Measurements from ENCODE around the gene MEN1.

MEN1 gene

GRCh38 chr11:64844330-64845128 lies 34.2 kb upstream of the MEN1 start, which contains the start of gene CDC42BPG:
Gene CDC42BPG, minus strand, starts transcription at chr11:64844653. Its CDS starts 84 bp downstream, at chr11:64844569.
- Histone ChIP-seq H3K4me3 (ENCODE audit: low read length) (no peak within 1 kb of the TSS), H3K9ac (ENCODE audit: low read length) (no peak within 1 kb of the TSS), H3K4me1 (ENCODE audit: control insufficient read depth, insufficient read depth, low read length) (peaks cover 6% of the 10 kb centered on the region), H3K27me3 (replicated peaks; ENCODE audit: control insufficient read depth, insufficient read depth, low read length) (no peaks in the 10 kb centered on the region), H3K36me3 (ENCODE audit: control insufficient read depth, insufficient read depth, low read length, severe bottlenecking) (no peaks in the 10 kb centered on the region), H3K9me3 (ENCODE audit: control insufficient read depth, low read length) (no peaks in the 10 kb centered on the region)
- peak; percentile 84 for DNase-seq (ENCODE audit: low read depth)

GRCh38 chr11:64843686-64844329 lies 33.5 kb upstream of the MEN1 start:
- Histone ChIP-seq H3K27me3 (replicated peaks; ENCODE audit: control insufficient read depth, insufficient read depth, low read length) (no peaks in the 10 kb centered on the region), H3K9me3 (ENCODE audit: control insufficient read depth, low read length) (no peaks in the 10 kb centered on the region), H3K36me3 (ENCODE audit: control insufficient read depth, insufficient read depth, low read length, severe bottlenecking) (no peaks in the 10 kb centered on the region), H3K4me3 (ENCODE audit: low read length) (no peak overlapping the region), H3K9ac (ENCODE audit: low read length) (no peak overlapping the region), H3K4me1 (ENCODE audit: control insufficient read depth, insufficient read depth, low read length) (no peaks in the 10 kb centered on the region)
- DNase-seq (ENCODE audit: low read depth): no peak

- Histone ChIP-seq H3K36me3 (ENCODE audit: control insufficient read depth, insufficient read depth, low read length, severe bottlenecking) (no peaks in the 10 kb centered on the region), H3K9me3 (ENCODE audit: control insufficient read depth, low read length) (no peaks in the 10 kb centered on the region), H3K4me1 (ENCODE audit: control insufficient read depth, insufficient read depth, low read length) (no peaks in the 10 kb centered on the region), H3K4me3 (ENCODE audit: low read length) (no peak overlapping the region), H3K27me3 (replicated peaks; ENCODE audit: control insufficient read depth, insufficient read depth, low read length) (no peaks in the 10 kb centered on the region), H3K9ac (ENCODE audit: low read length) (no peak overlapping the region)
- no peak for DNase-seq (ENCODE audit: low read depth)
These were observed 32.7 kb upstream of the MEN1 start for GRCh38 chr11:64842851-64843685.

GRCh38 chr11:64842366-64842759 lies 32.0 kb upstream of the MEN1 start:
- no peak for DNase-seq (ENCODE audit: low read depth)
- Histone ChIP-seq H3K27me3 (replicated peaks; ENCODE audit: control insufficient read depth, insufficient read depth, low read length) (no peaks in the 10 kb centered on the region), H3K9ac (ENCODE audit: low read length) (no peak overlapping the region), H3K4me3 (ENCODE audit: low read length) (no peak overlapping the region), H3K4me1 (ENCODE audit: control insufficient read depth, insufficient read depth, low read length) (no peaks in the 10 kb centered on the region), H3K36me3 (ENCODE audit: control insufficient read depth, insufficient read depth, low read length, severe bottlenecking) (no peaks in the 10 kb centered on the region), H3K9me3 (ENCODE audit: control insufficient read depth, low read length) (no peaks in the 10 kb centered on the region)

GRCh38 chr11:64841592-64842365 lies 31.4 kb upstream of the MEN1 start:
- Histone ChIP-seq H3K9ac (ENCODE audit: low read length) (no peak overlapping the region), H3K4me3 (ENCODE audit: low read length) (no peak overlapping the region), H3K36me3 (ENCODE audit: control insufficient read depth, insufficient read depth, low read length, severe bottlenecking) (no peaks in the 10 kb centered on the region), H3K27me3 (replicated peaks; ENCODE audit: control insufficient read depth, insufficient read depth, low read length) (no peaks in the 10 kb centered on the region), H3K9me3 (ENCODE audit: control insufficient read depth, low read length) (no peaks in the 10 kb centered on the region), H3K4me1 (ENCODE audit: control insufficient read depth, insufficient read depth, low read length) (no peaks in the 10 kb centered on the region)
- no peak for DNase-seq (ENCODE audit: low read depth)

- H3K4me3 ChIP-seq (ENCODE audit: low read length): no peak overlapping the region
- H3K4me1 ChIP-seq (ENCODE audit: control insufficient read depth, insufficient read depth, low read length): no peaks in the 10 kb centered on the region
- H3K9me3 ChIP-seq (ENCODE audit: control insufficient read depth, low read length): no peaks in the 10 kb centered on the region
- no peak for DNase-seq (ENCODE audit: low read depth)
- no peak overlapping the region for H3K9ac ChIP-seq (ENCODE audit: low read length)
- no peaks in the 10 kb centered on the region for H3K36me3 ChIP-seq (ENCODE audit: control insufficient read depth, insufficient read depth, low read length, severe bottlenecking)
- H3K27me3 ChIP-seq (replicated peaks; ENCODE audit: control insufficient read depth, insufficient read depth, low read length): no peaks in the 10 kb centered on the region
These were observed 29.8 kb upstream of the MEN1 start for GRCh38 chr11:64839887-64840782.

GRCh38 chr11:64839335-64839734 lies 29.0 kb upstream of the MEN1 start:
- DNase-seq (ENCODE audit: low read depth): no peak
- Histone ChIP-seq H3K27me3 (replicated peaks; ENCODE audit: control insufficient read depth, insufficient read depth, low read length) (no peaks in the 10 kb centered on the region), H3K9me3 (ENCODE audit: control insufficient read depth, low read length) (no peaks in the 10 kb centered on the region), H3K4me3 (ENCODE audit: low read length) (no peak overlapping the region), H3K4me1 (ENCODE audit: control insufficient read depth, insufficient read depth, low read length) (no peaks in the 10 kb centered on the region), H3K9ac (ENCODE audit: low read length) (no peak overlapping the region), H3K36me3 (ENCODE audit: control insufficient read depth, insufficient read depth, low read length, severe bottlenecking) (no peaks in the 10 kb centered on the region)

GRCh38 chr11:64838600-64839334 lies 28.4 kb upstream of the MEN1 start:
- Histone ChIP-seq H3K9ac (ENCODE audit: low read length) (no peak overlapping the region), H3K27me3 (replicated peaks; ENCODE audit: control insufficient read depth, insufficient read depth, low read length) (no peaks in the 10 kb centered on the region), H3K4me3 (ENCODE audit: low read length) (no peak overlapping the region), H3K36me3 (ENCODE audit: control insufficient read depth, insufficient read depth, low read length, severe bottlenecking) (no peaks in the 10 kb centered on the region), H3K4me1 (ENCODE audit: control insufficient read depth, insufficient read depth, low read length) (no peaks in the 10 kb centered on the region), H3K9me3 (ENCODE audit: control insufficient read depth, low read length) (no peaks in the 10 kb centered on the region)
- DNase-seq (ENCODE audit: low read depth): no peak

- H3K4me1 ChIP-seq (ENCODE audit: control insufficient read depth, insufficient read depth, low read length): no peaks in the 10 kb centered on the region
- H3K9ac ChIP-seq (ENCODE audit: low read length): no peak overlapping the region
- no peak for DNase-seq (ENCODE audit: low read depth)
- H3K27me3 ChIP-seq (replicated peaks; ENCODE audit: control insufficient read depth, insufficient read depth, low read length): no peaks in the 10 kb centered on the region
- no peak overlapping the region for H3K4me3 ChIP-seq (ENCODE audit: low read length)
- H3K9me3 ChIP-seq (ENCODE audit: control insufficient read depth, low read length): no peaks in the 10 kb centered on the region
- H3K36me3 ChIP-seq (ENCODE audit: control insufficient read depth, insufficient read depth, low read length, severe bottlenecking): no peaks in the 10 kb centered on the region
These were observed 27.6 kb upstream of the MEN1 start for GRCh38 chr11:64837887-64838351.
